Testis (tissue), 3 donors: ENCODE measurements around the gene SDC1. TPM values are rescaled to one million over a fixed set of nuclear protein-coding genes. Genes with fewer than 3 reads are reported as not detected.

Experiments used
- DNase-seq: peaks from one replicate; pipeline ENCODE4 v3.0.0-alpha.2; 2019
- H3K27ac ChIP-seq, 2 donors: fragments of 200-600 bp; sonication (generic); one replicate each; pipeline ENCODE4 v1.5.1; 2019
- H3K27me3 ChIP-seq: fragments of 200-600 bp; sonication (generic); one replicate; pipeline ENCODE4 v1.5.1; 2019
- H3K36me3 ChIP-seq: fragments of 200-600 bp; sonication (generic); one replicate; pipeline ENCODE4 v1.5.1; 2017; ENCODE audit warnings: low read depth; ENCODE audit errors: missing control alignments
- H3K4me1 ChIP-seq: fragments of 200-600 bp; sonication (generic); one replicate; pipeline ENCODE4 v1.5.1; 2019
- H3K4me3 ChIP-seq, 2 donors: fragments of 200-600 bp; sonication (generic); one replicate each; pipeline ENCODE4 v1.5.1; 2017 to 2019
- H3K9me3 ChIP-seq: fragments of 200-600 bp; sonication (generic); one replicate; pipeline ENCODE4 v1.5.1; 2017
- POLR2A ChIP-seq: fragments of 450-650 bp; IDR thresholded peaks from one replicate; pipeline ENCODE4 v1.6.1; 2017; ENCODE audit warnings: antibody characterized with exemption, mild to moderate bottlenecking, moderate library complexity
- WGBS, 2 donors: methylation state at CpG; one replicate each; pipeline ENCODE4 v1.1.5; 2018; 5-methylcytosine and 5-hydroxymethylcytosine counted together
- intact Hi-C: fragments of 100-400 bp; cut with DNase I; formaldehyde crosslinking; loops from one replicate; pipeline ENCODE4 v1.15.1; 2023; ENCODE audit warnings: low total_unique reads
- polyA plus RNA-seq: library from polyadenylated mRNA; stranded (reverse); fragments of 350-450 nt; fragmentation: Illumina TruSeq; extraction: RNeasy Lipid Tissue Mini Kit (QIAGEN cat#74804); gene quantifications from one replicate; pipeline ENCODE4 v1.2.3, GENCODE V29; 2014; ENCODE audit warnings: low read depth, low replicate concordance; ENCODE audit not compliant: insufficient read depth
- total RNA-seq, 2 donors: library from RNA; depleted of rRNA; stranded (reverse); fragments of >200 nt; gene quantifications; one replicate each; pipeline ENCODE4 v1.2.3, GENCODE V29; 2016
- TF ChIP-seq, protein P1 (sequence below), 3 experiments: fragments of 450-650 bp in 2 of 3; fragments of 200-600 bp in 1 of 3; sonication (generic) in 1 of 3; IDR thresholded peaks; one replicate each; pipeline ENCODE4 v1.5.1; 2016 to 2019; ENCODE audit warnings: antibody characterized with exemption in 3 of 3, mild to moderate bottlenecking in 2 of 3, moderate library complexity in 1 of 3

SDC1 gene
- total and polyA plus RNA-seq, 3 donors from 2014 or later, result 8.7 to 11.9 (median 9.2) TPM

DNA sequence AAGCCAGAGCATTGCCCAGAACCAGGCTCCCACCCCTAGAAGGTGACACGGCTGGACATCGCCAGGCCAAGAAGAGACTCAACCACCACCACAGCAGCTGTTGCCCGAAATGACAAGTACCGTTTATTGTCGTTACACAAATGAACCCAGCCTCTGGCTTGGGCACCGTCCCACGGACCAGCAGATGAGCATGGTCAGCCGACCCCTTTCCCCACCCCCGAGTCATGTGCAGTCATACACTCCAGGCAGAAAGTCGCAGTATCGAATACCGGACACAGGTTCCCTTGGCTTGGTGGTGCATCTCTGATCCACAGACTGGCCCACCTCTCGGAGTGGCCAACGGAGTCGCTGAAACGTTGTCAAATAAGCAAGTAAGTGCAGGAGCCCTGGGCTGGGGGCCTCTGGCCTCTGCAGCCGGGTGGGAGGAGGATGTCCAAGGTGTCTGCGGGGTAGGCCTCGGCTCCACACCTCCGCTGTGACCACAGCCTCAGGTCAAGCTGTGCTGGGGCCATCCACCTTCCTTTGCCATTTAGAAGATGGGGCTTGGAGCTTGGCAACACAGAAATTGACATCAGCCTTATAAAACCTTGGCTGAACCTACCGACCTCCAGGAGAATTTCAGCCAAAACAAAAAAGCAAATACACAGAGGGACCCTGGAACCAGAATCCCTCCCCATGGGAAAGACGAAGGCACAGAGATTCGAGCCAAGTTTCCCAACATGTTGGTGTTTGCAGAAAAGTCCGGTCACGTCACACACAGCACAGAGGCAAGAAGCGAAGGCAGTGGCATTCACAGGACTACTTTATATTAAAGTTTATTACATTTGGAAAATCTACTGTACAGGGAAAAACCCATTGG is 24.0 kb downstream of the SDC1 start:
- H3K27ac ChIP-seq, result no peak overlapping the region
- H3K4me3 ChIP-seq, result no peak overlapping the region
- no peaks in the 10 kb centered on the region for H3K36me3 ChIP-seq
- intact Hi-C loops, result no loop called here
- H3K9me3 ChIP-seq, result no peaks in the 10 kb centered on the region
- H3K27me3 ChIP-seq, result no peaks in the 10 kb centered on the region
- TF ChIP-seq, protein P1, sequence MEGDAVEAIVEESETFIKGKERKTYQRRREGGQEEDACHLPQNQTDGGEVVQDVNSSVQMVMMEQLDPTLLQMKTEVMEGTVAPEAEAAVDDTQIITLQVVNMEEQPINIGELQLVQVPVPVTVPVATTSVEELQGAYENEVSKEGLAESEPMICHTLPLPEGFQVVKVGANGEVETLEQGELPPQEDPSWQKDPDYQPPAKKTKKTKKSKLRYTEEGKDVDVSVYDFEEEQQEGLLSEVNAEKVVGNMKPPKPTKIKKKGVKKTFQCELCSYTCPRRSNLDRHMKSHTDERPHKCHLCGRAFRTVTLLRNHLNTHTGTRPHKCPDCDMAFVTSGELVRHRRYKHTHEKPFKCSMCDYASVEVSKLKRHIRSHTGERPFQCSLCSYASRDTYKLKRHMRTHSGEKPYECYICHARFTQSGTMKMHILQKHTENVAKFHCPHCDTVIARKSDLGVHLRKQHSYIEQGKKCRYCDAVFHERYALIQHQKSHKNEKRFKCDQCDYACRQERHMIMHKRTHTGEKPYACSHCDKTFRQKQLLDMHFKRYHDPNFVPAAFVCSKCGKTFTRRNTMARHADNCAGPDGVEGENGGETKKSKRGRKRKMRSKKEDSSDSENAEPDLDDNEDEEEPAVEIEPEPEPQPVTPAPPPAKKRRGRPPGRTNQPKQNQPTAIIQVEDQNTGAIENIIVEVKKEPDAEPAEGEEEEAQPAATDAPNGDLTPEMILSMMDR (IDR thresholded peaks at IDR 0.05), result no peak
- TF ChIP-seq POLR2A, result no peak
- peaks cover 9% of the 10 kb centered on the region for H3K4me1 ChIP-seq
- no peak for DNase-seq
- WGBS, 2 donors, result 89 to 93% methylated on average over 26 of the region's 26 CpGs

GRCh38 chr2:20199633-20200270 is 25.2 kb downstream of the SDC1 start:
- no peak for TF ChIP-seq POLR2A
- TF ChIP-seq, protein P1 (IDR thresholded peaks at IDR 0.05), result no peak
- intact Hi-C loops, result no loop called here
- H3K9me3 ChIP-seq, result no peaks in the 10 kb centered on the region
- peaks cover 9% of the 10 kb centered on the region for H3K4me1 ChIP-seq
- 91 to 94% methylated on average over 6 of the region's 6 CpGs for WGBS, 2 donors
- H3K27me3 ChIP-seq, result no peaks in the 10 kb centered on the region
- H3K4me3 ChIP-seq, result no peak overlapping the region
- no peaks in the 10 kb centered on the region for H3K36me3 ChIP-seq
- DNase-seq, result no peak
- H3K27ac ChIP-seq, result no peak overlapping the region

DNA sequence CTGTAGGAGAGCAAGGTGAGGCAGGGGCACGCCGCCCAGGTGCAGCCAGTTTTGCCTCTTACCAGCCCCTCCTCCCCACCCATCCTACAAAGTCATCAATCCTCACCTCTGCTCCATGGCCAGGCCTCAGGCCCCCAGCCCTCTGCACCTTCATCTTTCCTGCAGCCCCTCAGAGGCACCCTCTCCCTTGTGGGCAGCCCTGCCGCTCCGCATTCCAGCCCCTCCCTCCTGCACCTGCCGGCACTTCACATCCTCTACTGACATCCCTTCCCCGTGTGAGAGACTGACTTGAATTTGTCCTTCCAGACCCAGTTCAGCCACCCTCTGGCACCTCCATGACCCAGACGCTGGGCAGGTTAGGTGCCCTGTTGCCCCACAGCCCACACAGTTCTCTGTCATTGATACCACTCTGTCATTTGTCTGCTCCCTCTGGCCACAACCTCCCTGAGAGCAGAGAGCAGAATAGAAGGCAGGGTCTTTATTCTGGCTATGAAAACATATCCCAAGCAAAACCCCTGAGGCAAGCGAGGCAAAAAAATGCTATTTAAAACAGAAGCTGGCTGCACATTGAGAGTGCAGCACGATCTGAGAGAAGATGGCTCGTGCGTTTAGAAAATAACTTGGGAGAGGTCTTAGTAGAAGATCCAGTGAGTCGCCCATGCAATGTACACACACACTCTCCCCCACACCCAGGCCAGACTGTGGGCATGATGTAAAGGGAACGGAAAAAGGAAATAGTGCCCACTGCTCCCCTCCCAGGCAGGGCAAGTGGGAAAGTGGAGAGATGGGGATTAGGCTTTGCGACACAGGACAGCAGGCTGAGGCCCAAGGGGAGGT is 25.9 kb downstream of the SDC1 start:
- H3K27me3 ChIP-seq, result no peaks in the 10 kb centered on the region
- 88 to 89% methylated on average over 14 of the region's 14 CpGs for WGBS, 2 donors
- H3K4me1 ChIP-seq, result peaks cover 9% of the 10 kb centered on the region
- no peak overlapping the region for H3K4me3 ChIP-seq
- DNase-seq, result no peak
- no peaks in the 10 kb centered on the region for H3K36me3 ChIP-seq
- TF ChIP-seq POLR2A, result no peak
- no peaks in the 10 kb centered on the region for H3K9me3 ChIP-seq
- intact Hi-C loops, result no loop called here
- H3K27ac ChIP-seq, result no peak overlapping the region

GRCh38 chr2:20198001-20198400 is 26.9 kb downstream of the SDC1 start:
- WGBS, 2 donors, result 80 to 85% methylated on average over 9 of the region's 9 CpGs
- intact Hi-C loops, result no loop called here
- Histone ChIP-seq H3K4me3 (no peak overlapping the region), H3K36me3 (no peaks in the 10 kb centered on the region), H3K27ac (no peak overlapping the region), H3K9me3 (no peaks in the 10 kb centered on the region), H3K4me1 (peaks cover 9% of the 10 kb centered on the region), H3K27me3 (no peaks in the 10 kb centered on the region)
- TF ChIP-seq, protein P1 (IDR thresholded peaks at IDR 0.05), result no peak
- TF ChIP-seq POLR2A, result no peak
- DNase-seq, result no peak

- WGBS, 2 donors, result 71 to 77% methylated on average over 9 of the region's 9 CpGs
- DNase-seq, result no peak
- Histone ChIP-seq H3K4me1 (peaks cover 9% of the 10 kb centered on the region), H3K27me3 (no peaks in the 10 kb centered on the region), H3K9me3 (no peaks in the 10 kb centered on the region), H3K27ac (no peak overlapping the region), H3K36me3 (no peaks in the 10 kb centered on the region), H3K4me3 (no peak overlapping the region)
- no peak for TF ChIP-seq POLR2A
- TF ChIP-seq, protein P1 (IDR thresholded peaks at IDR 0.05), result no peak
- intact Hi-C loops, result no loop called here
These were observed 27.7 kb downstream of the SDC1 start for GRCh38 chr2:20197192-20197591.
